OCI-LY1 (cell line): Measurements from ENCODE around the gene BACE2.

ENCODE experiments used
- H2AFZ ChIP-seq: fragments of 200-600 bp; sonication (generic), shearing (Covaris generic); 2 replicates; pipeline ENCODE4 v1.6.0; 2014; ENCODE audit warnings: antibody characterized with exemption, mild to moderate bottlenecking, low read length
- H3F3A ChIP-seq: fragments of 200-600 bp; sonication (generic), shearing (Covaris generic); 2 replicates; pipeline ENCODE4 v1.6.0; 2014; ENCODE audit warnings: mild to moderate bottlenecking, antibody characterized with exemption, low read length, moderate library complexity; ENCODE audit not compliant: insufficient read depth
- H3K27ac ChIP-seq: fragments of 200-600 bp; sonication (generic); 2 replicates; pipeline ENCODE4 v1.5.1; 2014; ENCODE audit warnings: low read length, mixed run types, mild to moderate bottlenecking, low read depth; ENCODE audit not compliant: poor library complexity, severe bottlenecking
- H3K27me3 ChIP-seq: fragments of 200-600 bp; sonication (generic); 2 replicates; pipeline ENCODE4 v1.6.0; 2014; ENCODE audit warnings: antibody characterized with exemption, mild to moderate bottlenecking, low read length, moderate library complexity; ENCODE audit not compliant: insufficient read depth
- H3K36me3 ChIP-seq: fragments of 200-600 bp; sonication (generic); 2 replicates; pipeline ENCODE4 v1.6.1; 2014; ENCODE audit warnings: mild to moderate bottlenecking, antibody characterized with exemption, low read length, moderate library complexity, mixed read lengths; ENCODE audit not compliant: insufficient read depth
- H3K4me1 ChIP-seq: fragments of 200-600 bp; sonication (generic); 2 replicates; pipeline ENCODE4 v1.5.1; 2014; ENCODE audit warnings: mild to moderate bottlenecking, low read length, moderate library complexity; ENCODE audit not compliant: insufficient read depth, severe bottlenecking
- H3K4me2 ChIP-seq: fragments of 200-600 bp; sonication (generic), shearing (Covaris generic); 2 replicates; pipeline ENCODE4 v1.6.1; 2014; ENCODE audit warnings: low read length
- H3K4me3 ChIP-seq: fragments of 200-600 bp; sonication (generic); 2 replicates; pipeline ENCODE4 v1.5.1; 2014; ENCODE audit warnings: low read length, low read depth, mild to moderate bottlenecking, mixed read lengths; ENCODE audit not compliant: poor library complexity, severe bottlenecking
- H3K79me2 ChIP-seq: fragments of 200-600 bp; shearing (Covaris generic); 2 replicates; pipeline ENCODE4 v1.6.1; 2016; ENCODE audit warnings: mixed run types, low read length, mixed read lengths; ENCODE audit not compliant: insufficient read depth
- H3K9ac ChIP-seq: fragments of 200-600 bp; sonication (generic), shearing (Covaris generic); 2 replicates; pipeline ENCODE4 v1.6.1; 2014; ENCODE audit warnings: mild to moderate bottlenecking, low read length, mixed read lengths
- H3K9me2 ChIP-seq: fragments of 200-600 bp; sonication (generic), shearing (Covaris generic); 2 replicates; pipeline ENCODE4 v1.6.1; 2014; ENCODE audit warnings: low read depth, mild to moderate bottlenecking, low read length, mixed read lengths
- H3K9me3 ChIP-seq: fragments of 200-600 bp; shearing (Covaris generic); 2 replicates; pipeline ENCODE4 v1.6.1; 2014; ENCODE audit warnings: low read length, mixed read lengths
- H4K20me1 ChIP-seq: fragments of 200-600 bp; sonication (generic), shearing (Covaris generic); 2 replicates; pipeline ENCODE4 v1.6.0; 2016; ENCODE audit warnings: mild to moderate bottlenecking, low read length; ENCODE audit not compliant: insufficient read depth
- CTCF ChIP-seq: fragments of 200-600 bp; sonication (generic), shearing (Covaris generic); IDR thresholded peaks from 2 replicates; pipeline ENCODE4 v1.5.1; 2017; ENCODE audit warnings: mild to moderate bottlenecking, antibody characterized with exemption, low read length, moderate library complexity, mixed read lengths
- EZH2 ChIP-seq: fragments of 200-600 bp; sonication (generic), shearing (Covaris generic); IDR thresholded peaks from 2 replicates; pipeline ENCODE4 v1.8.0; 2017; ENCODE audit warnings: borderline replicate concordance, mixed run types, mild to moderate bottlenecking, antibody characterized with exemption, low read length, moderate library complexity, mixed read lengths

BACE2 gene

GRCh38 chr21:41249476-41249875 lies 81.5 kb downstream of the BACE2 start:
- H3K27ac ChIP-seq = no peak overlapping the region
- H3K9ac ChIP-seq = no peak overlapping the region
- H3K36me3 ChIP-seq = no peaks in the 10 kb centered on the region
- no peaks in the 10 kb centered on the region for H3K9me3 ChIP-seq
- H3K9me2 ChIP-seq = no peaks in the 10 kb centered on the region
- TF ChIP-seq CTCF (no peak), EZH2 (no peak)
- H2AFZ ChIP-seq = no peak overlapping the region
- no peaks in the 10 kb centered on the region for H3K27me3 ChIP-seq
- no peaks in the 10 kb centered on the region for H3K4me1 ChIP-seq
- H3K4me2 ChIP-seq = no peak overlapping the region
- no peaks in the 10 kb centered on the region for H4K20me1 ChIP-seq
- H3K79me2 ChIP-seq = no peaks in the 10 kb centered on the region
- no peaks in the 10 kb centered on the region for H3F3A ChIP-seq
- H3K4me3 ChIP-seq = no peak overlapping the region

- no peaks in the 10 kb centered on the region for H3K27me3 ChIP-seq
- no peak overlapping the region for H3K9ac ChIP-seq
- no peaks in the 10 kb centered on the region for H3K9me3 ChIP-seq
- H3F3A ChIP-seq = no peaks in the 10 kb centered on the region
- TF ChIP-seq EZH2 = no peak
- TF ChIP-seq CTCF = no peak
- H3K4me2 ChIP-seq = no peak overlapping the region
- no peak overlapping the region for H3K27ac ChIP-seq
- no peaks in the 10 kb centered on the region for H3K79me2 ChIP-seq
- H3K4me3 ChIP-seq = no peak overlapping the region
- H3K9me2 ChIP-seq = no peaks in the 10 kb centered on the region
- no peaks in the 10 kb centered on the region for H4K20me1 ChIP-seq
- no peaks in the 10 kb centered on the region for H3K4me1 ChIP-seq
- H3K36me3 ChIP-seq = no peaks in the 10 kb centered on the region
- no peak overlapping the region for H2AFZ ChIP-seq
These were observed 82.6 kb downstream of the BACE2 start for GRCh38 chr21:41250519-41250918.

GRCh38 chr21:41251961-41252642 lies 84.1 kb downstream of the BACE2 start:
- H3K9ac ChIP-seq = no peak overlapping the region
- H3K27ac ChIP-seq = no peak overlapping the region
- no peaks in the 10 kb centered on the region for H3F3A ChIP-seq
- no peak overlapping the region for H2AFZ ChIP-seq
- no peaks in the 10 kb centered on the region for H3K27me3 ChIP-seq
- H3K79me2 ChIP-seq = no peaks in the 10 kb centered on the region
- H4K20me1 ChIP-seq = no peaks in the 10 kb centered on the region
- H3K4me3 ChIP-seq = no peak overlapping the region
- TF ChIP-seq EZH2 (no peak), CTCF (no peak)
- H3K9me2 ChIP-seq = no peaks in the 10 kb centered on the region
- H3K9me3 ChIP-seq = no peaks in the 10 kb centered on the region
- H3K4me1 ChIP-seq = no peaks in the 10 kb centered on the region
- no peak overlapping the region for H3K4me2 ChIP-seq
- H3K36me3 ChIP-seq = no peaks in the 10 kb centered on the region
